Renal cortex interstitium (tissue), 11 donors: Measurements from ENCODE around the gene BIRC6. TPM values are rescaled to one million over a fixed set of nuclear protein-coding genes. Genes with fewer than 3 reads are reported as not detected.
"Not testable (repeated sequence)": the region's sequence is repeated elsewhere in the genome, so short reads cannot be mapped to it uniquely, and the experiment has no call there.

Source experiments
- DNase-seq, 11 donors: peaks; one replicate each; pipeline ENCODE4 v3.0.0-alpha.2; 2013; ENCODE audit warnings: low read depth in 9 of 11, low spot score in 4 of 11; ENCODE audit errors: extremely low read depth in 1 of 11
- polyA plus RNA-seq, 3 donors: library from polyadenylated mRNA; unstranded; fragments of 120-200 nt; gene quantifications; one replicate each; pipeline ENCODE4 v1.2.1, GENCODE V29; 2013; ENCODE audit not compliant: insufficient read length in 3 of 3

BIRC6 gene
- polyA plus RNA-seq, 3 donors, result 69.2 to 79.0 (median 78.8) TPM

GRCh38 chr2:32627441-32627813 is 270.6 kb downstream of the BIRC6 start:
- DNase-seq, result peak in 5 of 11 donors; percentile 10 to 36 (median 25)

DNA sequence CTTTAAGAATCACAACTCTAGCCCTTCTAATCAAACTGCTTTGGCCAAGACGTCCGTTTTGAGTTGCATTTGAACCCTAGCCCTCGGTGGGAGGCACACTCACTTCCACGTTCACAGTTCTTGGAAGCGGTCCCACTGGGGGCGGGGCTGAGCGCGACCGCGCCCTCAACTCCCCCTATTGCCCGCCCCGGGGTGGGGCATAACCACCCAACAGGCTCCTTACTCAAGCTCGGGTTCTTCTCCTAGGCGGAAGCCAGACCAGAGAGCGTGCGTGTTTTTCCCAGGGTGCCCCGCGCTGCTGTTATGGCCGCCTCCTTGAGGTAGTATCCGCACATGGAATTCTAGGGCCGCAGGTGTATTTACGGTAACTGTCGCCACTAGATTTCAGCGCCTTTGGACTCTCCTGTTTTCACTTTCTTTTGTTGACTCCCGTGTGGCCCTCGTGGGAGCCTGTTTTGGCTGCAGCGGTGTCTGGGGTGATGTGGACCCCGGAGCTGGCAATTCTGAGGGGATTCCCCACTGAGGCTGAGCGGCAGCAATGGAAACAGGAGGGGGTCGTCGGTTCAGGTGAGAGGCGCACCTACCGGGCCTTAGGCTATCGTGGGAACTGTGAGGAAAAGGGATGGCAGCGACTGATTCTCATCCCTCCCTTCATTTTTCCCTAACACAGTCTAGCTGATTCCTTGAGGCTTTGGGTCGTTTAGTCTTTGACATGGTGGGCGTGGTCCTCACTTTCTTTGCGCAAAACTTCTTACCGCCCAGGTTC is 271.2 kb downstream of the BIRC6 start, which contains the start of gene TTC27:
Gene TTC27 (plus strand): TSS at position 237 of the 766 bp plus-strand sequence. CDS start 243 bp downstream, at position 480.
- peak; percentile 80 to 93 (median 87) for DNase-seq

DNA sequence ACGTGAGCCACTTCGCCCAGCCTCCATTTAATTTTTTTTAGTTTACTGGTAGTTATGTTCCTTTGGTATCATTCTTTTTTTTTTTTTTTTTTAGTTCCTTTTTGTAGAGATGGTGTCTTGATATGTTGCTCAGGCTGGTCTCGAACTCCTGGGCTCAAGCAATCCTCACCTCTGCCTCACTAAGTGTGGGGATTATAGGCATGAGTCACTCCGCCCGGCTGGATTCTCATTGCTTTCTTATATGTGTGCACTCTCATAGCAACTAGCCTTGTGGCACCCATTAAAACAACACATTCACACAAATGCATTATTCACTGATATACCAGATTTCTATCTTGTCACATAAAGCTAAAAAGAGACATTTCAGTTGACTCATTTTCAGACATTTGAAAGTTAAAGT is 275.3 kb downstream of the BIRC6 start:
- DNase-seq, result no peak

DNA sequence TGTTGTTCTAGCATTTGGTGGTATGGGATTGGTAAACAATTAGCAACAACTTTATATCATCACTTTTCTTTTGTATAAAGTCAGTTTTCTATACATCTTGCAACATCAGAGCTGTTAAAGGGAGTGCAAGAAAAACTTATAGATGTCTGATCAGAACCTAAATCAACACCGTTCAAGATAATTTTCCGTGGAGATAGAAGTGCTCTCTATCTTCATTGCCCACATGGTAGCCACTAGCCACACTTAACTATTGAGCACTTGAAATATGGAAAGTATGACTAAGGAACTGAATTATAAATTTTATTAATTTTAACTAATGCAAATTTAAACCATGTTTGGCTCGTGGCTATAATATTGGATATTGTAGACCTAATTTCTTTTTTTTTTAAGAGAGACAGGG is 276.2 kb downstream of the BIRC6 start:
- DNase-seq, result no peak

- DNase-seq, result not testable (repeated sequence)
Observed at GRCh38 chr2:32638548-32638947, 281.7 kb downstream of the BIRC6 start.

DNA sequence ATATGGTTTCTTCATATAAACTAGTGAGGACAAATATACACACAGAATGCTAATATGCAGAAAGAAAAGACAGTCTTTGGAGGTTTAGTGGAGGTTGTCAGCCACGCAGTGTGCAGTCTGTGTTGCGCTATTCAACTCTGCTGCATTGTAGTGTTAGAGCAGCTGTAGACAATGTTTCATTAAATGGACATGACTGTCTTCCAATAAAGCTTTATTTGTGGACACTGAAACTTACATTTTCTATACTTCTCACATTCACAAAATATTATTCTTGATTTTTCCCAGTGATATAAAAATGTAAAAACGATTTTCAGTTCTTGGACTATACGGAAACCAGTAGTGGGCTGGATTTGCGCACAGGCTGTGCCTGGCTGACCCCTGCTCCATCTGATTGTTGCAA is 284.4 kb downstream of the BIRC6 start:
- DNase-seq, result no peak

- no peak for DNase-seq
Observed at GRCh38 chr2:32647180-32647651, 290.4 kb downstream of the BIRC6 start.

DNA sequence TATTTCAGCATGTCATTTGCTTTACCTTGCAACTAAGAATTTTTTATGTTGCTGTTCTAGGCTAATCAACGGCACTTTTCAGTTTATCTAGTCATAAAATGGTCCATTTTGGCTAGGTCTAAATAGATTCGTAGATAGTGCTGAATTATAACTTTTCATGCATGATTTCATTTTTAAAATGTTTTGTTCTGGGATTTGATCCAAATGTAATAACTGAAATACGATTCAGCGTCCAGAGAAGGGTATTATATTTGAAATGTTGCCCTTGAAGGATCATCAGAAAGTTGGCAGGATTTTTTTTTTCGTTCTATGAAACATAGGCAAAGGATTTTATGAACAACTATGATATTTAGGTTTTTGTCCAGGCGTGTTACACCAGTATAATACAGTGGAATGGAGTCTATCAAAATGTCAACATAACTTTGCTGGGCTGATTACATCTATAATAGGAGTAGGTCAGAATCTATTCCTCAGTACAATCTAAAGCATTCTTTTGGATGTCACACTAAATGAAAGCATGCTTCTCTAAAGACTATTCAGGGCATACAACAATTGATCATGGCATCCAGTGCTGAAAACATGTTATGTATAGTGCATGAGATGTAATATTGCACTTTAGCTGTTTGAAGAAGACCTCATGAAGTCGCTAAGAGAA is 295.9 kb downstream of the BIRC6 start:
- no peak for DNase-seq

- no peak for DNase-seq
Observed at GRCh38 chr2:32656069-32656468, 299.2 kb downstream of the BIRC6 start.

GRCh38 chr2:32663864-32664263 is 307.0 kb downstream of the BIRC6 start:
- no peak for DNase-seq

DNA sequence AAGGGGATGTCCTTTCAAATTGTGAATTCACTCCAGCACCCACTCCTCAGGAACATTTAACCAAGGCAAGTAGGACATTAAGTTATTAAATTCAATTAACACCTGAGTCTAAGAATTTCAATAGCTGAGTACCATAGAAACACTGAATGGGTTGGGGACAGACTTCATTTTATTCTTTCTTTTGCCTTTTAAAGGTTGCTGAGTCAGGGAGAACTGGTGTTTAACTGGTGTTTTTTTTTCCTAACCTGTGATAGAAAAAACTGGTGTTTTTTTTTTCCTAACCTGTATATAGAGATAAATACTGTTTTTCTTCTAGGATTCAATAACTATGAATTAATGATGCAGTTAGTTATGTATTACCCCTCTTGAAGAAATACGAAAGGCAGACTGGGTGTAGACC is 309.9 kb downstream of the BIRC6 start:
- no peak for DNase-seq

DNA sequence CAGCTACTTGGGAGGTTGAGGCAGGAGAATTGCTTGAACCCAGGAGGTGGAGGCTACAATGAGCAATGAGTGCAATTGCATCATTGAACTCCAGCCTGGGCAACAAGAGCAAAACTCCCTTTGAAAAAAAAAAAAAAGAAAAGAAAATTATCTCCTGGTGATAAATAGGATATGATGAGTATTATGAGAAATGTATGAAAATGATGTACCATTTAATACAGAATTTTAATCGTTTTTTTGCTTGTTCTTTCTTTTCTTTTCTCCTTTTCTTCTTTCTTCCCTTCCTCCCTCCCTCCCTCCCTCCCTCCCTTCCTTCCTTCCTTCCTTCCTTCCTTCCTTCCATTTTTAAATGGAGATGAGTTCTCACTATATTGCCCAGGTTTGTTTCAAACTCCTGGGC is 311.4 kb downstream of the BIRC6 start:
- DNase-seq, result no peak

Other genes with a start within 250 kb of the BIRC6 start
- 10 to 100 TPM; 24.5 to 32.7 (median 26.8) TPM for gene SLC30A6, start 191.2 kb upstream of the BIRC6 start, polyA plus RNA-seq
- gene NLRC4, start 92.1 kb upstream of the BIRC6 start, polyA plus RNA-seq, result 1 to 10 TPM in 1 of 3 donors, under 1 TPM in 2; 0.90 to 1.1 (median 0.92) TPM
- gene YIPF4, start 79.1 kb upstream of the BIRC6 start, polyA plus RNA-seq, result 10 to 100 TPM; 55.1 to 74.5 (median 67.8) TPM